GM13977 (cell line): ENCODE results near the gene NRP1.
"Not testable (repeated sequence)": the region's sequence is repeated elsewhere in the genome, so short reads cannot be mapped to it uniquely, and the experiment has no call there.

ENCODE experiments used
- DNase-seq: peaks from one replicate; pipeline ENCODE4 v3.0.0; 2012; ENCODE audit warnings: low spot score
- in situ Hi-C: fragments of 300-500 bp; cut with MboI; formaldehyde crosslinking; loops from one replicate; pipeline ENCODE4 v1.12.0; 2022; ENCODE audit warnings: low sequenced_read_pairs, low pct_unique_long_range_greater_than_20kb, mixed read lengths, inconsistent platforms; ENCODE audit not compliant: unreplicated experiment
- TF ChIP-seq, protein P1 (sequence below): IDR thresholded peaks from 2 replicates; pipeline ENCODE4 v1.5.1; 2012; ENCODE audit warnings: mild to moderate bottlenecking, control low read depth; ENCODE audit not compliant: insufficient read depth; ENCODE audit errors: extremely low read depth, missing control alignments

Gene NRP1

DNA sequence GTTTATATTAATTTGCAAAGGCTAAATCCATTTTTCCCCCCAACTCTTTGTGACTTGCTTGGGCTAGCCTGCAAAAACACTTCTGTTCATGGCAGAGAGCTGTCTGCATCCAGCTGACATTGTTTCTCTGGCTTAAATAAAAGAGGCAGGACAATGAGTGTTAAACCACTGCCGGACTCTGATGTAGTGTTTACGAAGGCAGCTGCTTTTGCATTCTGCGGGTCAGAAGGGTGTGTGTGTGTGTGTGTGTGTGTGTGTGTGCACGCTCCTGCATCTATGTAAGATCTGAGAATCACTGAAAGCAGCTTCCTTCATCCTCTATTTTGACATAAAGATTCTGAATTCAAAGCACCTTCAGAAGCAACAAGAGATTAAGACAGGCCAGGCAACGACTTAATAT, 28.3 kb downstream of the NRP1 start:
- no peak for DNase-seq
- TF ChIP-seq, protein P1, sequence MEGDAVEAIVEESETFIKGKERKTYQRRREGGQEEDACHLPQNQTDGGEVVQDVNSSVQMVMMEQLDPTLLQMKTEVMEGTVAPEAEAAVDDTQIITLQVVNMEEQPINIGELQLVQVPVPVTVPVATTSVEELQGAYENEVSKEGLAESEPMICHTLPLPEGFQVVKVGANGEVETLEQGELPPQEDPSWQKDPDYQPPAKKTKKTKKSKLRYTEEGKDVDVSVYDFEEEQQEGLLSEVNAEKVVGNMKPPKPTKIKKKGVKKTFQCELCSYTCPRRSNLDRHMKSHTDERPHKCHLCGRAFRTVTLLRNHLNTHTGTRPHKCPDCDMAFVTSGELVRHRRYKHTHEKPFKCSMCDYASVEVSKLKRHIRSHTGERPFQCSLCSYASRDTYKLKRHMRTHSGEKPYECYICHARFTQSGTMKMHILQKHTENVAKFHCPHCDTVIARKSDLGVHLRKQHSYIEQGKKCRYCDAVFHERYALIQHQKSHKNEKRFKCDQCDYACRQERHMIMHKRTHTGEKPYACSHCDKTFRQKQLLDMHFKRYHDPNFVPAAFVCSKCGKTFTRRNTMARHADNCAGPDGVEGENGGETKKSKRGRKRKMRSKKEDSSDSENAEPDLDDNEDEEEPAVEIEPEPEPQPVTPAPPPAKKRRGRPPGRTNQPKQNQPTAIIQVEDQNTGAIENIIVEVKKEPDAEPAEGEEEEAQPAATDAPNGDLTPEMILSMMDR = no peak
- in situ Hi-C loops = no loop called here

DNA sequence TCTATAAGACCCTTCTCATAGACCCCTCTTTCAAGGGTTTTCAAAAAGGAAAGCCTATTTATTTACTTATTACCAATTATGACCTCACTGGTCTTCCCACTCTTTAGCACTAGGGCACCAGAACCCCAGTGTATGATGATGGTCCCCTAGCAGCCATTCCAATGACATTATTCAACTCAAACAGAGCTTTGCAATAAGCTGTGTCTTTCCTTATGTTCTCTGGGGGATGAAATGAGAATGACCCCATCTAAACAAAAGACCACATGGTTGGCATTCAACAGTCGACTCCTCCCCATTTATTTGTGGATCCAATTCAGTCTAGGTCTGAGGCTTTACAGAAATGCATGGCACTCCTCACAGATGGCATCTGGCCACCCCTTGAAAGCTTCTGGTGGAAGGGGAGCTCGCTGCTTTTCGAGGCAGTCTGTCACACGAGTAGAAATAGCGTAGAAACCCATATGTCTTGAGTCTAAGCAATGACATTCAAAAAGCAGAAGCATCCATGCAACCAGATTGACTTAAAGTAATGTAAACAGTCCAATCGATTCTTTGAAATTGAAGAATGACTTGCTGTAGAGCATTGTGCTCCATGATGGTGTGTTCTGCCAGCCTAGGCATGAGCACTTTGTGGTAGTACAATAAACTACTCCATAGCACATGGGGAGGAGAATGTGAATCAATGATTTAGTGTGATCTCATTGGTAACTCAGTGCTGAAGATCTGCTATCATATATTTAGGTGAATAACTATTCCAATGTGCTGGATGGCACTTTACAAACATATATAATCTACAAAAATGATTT, 29.8 kb downstream of the NRP1 start:
- DNase-seq = no peak
- TF ChIP-seq, protein P1 = no peak
- in situ Hi-C loops = no loop called here

DNA sequence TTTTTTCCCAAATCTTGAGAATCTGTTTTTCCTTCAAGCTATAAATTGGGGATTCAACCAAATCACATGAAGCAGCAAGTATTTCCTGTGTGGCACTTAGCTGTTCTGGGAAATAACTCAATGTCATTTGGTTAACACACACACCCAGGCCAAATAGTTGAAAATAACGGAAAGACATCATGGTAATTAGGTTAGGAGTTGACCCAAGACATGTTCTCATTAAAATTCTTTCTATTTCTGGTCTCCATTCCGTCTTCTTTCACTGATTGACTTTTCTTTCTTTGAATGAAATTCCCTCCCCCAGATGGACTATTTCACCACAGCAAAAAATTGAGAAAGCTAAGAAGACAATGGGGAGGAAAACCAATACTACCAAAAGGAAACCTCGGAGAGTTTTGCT, 30.5 kb downstream of the NRP1 start:
- DNase-seq = no peak
- in situ Hi-C loops = no loop called here
- TF ChIP-seq, protein P1 = no peak

DNA sequence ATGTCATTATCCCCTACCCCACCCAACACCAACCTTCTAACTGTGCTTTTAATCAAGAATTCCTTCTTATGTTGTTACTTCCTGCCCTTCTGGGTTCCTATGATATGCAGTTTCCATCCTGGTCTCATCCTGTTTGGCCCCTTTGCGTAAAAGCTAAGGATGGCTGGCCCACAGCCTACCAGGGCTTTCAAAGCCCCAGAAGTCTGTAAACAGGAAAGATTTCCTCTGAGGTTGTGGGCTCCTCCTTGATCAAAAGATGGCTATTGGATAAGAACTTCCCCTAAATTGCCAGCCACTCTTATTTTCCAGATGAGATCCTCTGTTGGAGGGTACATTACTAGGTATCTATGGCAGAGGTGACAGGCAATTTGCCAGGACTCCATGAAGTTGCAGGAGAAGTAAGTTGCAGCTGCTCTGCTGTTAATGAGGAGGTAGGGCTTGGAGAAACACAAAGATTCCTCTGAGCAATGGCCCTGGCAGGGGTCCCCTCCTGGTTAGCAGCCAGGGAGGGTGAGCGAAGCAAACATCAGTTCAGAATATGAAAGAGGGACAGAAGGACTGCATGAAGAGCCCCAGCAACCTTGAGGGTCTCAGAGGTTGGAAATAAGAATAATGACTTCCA, 32.1 kb downstream of the NRP1 start:
- no peak for DNase-seq
- TF ChIP-seq, protein P1 = no peak
- in situ Hi-C loops = no loop called here

DNA sequence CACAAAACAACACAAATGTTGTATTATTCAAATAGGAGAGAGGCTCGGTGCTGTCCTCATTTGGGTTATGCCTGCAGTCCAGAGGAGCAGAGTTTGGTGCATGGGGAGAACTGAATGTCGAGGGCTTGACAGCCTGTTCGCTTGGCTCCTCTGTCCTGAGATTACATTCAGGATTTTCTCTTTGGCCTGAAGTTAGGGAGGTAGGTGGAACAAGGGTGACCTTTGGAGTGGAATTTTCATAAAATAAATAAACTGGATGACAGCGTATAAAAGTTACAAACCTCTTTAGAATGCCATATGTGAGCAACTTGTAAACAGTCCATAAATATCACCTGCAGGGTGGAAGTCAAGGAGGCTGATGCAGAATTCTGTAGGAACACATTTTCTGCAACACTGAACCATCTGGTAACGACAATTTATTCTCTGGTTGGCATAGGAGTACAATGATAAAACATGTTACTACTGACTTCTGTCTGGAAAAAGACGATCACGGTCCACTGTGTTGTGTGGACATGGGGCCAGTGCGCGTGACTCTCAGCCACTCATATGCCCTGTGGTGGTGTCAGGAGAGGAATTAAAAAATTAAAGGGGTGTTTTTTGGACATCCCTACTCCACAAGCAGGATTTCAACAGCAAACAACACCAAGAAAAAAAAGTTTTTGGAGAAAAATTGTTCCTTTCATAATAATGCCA, 33.2 kb downstream of the NRP1 start:
- TF ChIP-seq, protein P1 = no peak
- DNase-seq = no peak
- in situ Hi-C loops = no loop called here

DNA sequence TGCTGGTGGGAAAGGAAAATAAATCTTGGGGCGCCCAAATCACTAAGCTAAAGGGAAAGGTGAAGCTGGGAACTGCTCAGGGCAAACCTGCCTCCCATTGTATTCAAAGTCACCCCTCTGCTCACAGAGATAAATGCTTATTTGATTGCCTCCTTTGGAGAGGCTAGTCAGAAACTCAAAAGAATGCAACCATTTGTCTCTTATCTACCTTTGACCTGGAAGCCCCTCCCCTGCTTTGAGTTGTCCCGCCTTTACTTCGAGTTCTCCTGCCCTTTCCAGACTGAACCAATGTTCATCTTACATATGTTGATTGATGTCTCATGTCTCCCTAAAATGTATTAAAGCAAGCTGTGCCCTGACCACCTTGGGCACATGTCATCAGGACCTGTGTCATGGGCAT, 33.9 kb downstream of the NRP1 start:
- DNase-seq, in situ Hi-C loops: not testable (repeated sequence)

DNA sequence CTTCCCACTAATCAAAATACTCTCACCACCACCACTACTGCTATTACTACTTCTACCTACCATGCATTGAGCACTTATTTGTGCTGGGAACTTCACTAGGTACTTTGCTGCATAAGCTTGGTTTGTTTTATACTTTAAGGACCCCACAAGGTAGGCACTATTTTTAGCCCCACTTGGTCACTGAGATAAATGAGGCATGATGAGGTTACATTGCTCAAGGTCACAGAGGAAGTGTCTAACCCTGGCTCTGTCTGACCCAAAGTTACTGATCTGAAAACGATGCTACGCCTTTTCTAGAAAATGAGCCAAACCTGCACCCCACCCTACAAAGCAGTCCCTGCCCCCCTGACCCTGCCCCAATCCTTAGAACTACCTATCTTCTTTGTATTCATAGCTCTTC, 35.6 kb downstream of the NRP1 start:
- TF ChIP-seq, protein P1 = no peak
- in situ Hi-C loops = no loop called here
- no peak for DNase-seq
